Fibroblast of the aortic adventitia (primary cell): ENCODE results near the gene ZNF331. TPM values are rescaled to one million over a fixed set of nuclear protein-coding genes. Genes with fewer than 3 reads are reported as not detected.
A peak's percentile ranks its signal among the peaks of the same experiment; 100 is the strongest.

Source experiments
- DNase-seq: peaks from one replicate; pipeline ENCODE4 v3.0.0-alpha.2; 2010; ENCODE audit warnings: low read depth
- H3K4me3 ChIP-seq: 2 replicates; pipeline ENCODE4 v1.5.1; 2011; ENCODE audit warnings: low read depth, mild to moderate bottlenecking, control low read depth, low read length, moderate library complexity
- total RNA-seq: library from RNA; depleted of rRNA; stranded (reverse); fragments of >200 nt; gene quantifications from 2 replicates; pipeline ENCODE4 v1.2.3, GENCODE V29; 2012; ENCODE audit warnings: low replicate concordance
- TF ChIP-seq, protein P1 (sequence below): IDR thresholded peaks from 2 replicates; pipeline ENCODE4 v1.5.1; 2011; ENCODE audit warnings: mild to moderate bottlenecking, low read length, control low read depth, inconsistent platforms; ENCODE audit not compliant: insufficient read depth

Gene ZNF331
- total RNA-seq, 1 donor, result 10.6 TPM

DNA sequence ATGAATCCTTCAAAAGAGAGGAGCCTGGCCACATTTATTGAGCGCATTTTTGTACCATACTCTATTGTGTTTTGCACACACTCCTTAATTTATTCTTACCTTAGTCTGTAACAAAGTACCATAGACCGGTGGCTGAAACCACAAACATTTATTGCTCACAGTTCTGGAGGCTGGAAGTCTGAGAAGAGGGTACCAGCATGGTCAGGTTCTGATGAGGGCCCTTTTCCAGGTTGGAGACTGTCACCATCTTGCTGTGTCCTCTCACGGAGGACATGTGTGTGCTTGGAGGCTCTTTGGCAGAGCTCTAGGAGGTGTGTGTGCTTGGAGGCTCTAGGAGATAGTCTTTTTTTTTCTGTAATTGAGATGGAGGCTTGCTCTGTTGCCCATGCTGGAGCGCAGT, 2.1 kb downstream of the ZNF331 start:
- H3K4me3 ChIP-seq, result no peak overlapping the region
- DNase-seq, result no peak
- TF ChIP-seq, protein P1, sequence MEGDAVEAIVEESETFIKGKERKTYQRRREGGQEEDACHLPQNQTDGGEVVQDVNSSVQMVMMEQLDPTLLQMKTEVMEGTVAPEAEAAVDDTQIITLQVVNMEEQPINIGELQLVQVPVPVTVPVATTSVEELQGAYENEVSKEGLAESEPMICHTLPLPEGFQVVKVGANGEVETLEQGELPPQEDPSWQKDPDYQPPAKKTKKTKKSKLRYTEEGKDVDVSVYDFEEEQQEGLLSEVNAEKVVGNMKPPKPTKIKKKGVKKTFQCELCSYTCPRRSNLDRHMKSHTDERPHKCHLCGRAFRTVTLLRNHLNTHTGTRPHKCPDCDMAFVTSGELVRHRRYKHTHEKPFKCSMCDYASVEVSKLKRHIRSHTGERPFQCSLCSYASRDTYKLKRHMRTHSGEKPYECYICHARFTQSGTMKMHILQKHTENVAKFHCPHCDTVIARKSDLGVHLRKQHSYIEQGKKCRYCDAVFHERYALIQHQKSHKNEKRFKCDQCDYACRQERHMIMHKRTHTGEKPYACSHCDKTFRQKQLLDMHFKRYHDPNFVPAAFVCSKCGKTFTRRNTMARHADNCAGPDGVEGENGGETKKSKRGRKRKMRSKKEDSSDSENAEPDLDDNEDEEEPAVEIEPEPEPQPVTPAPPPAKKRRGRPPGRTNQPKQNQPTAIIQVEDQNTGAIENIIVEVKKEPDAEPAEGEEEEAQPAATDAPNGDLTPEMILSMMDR, result no peak

DNA sequence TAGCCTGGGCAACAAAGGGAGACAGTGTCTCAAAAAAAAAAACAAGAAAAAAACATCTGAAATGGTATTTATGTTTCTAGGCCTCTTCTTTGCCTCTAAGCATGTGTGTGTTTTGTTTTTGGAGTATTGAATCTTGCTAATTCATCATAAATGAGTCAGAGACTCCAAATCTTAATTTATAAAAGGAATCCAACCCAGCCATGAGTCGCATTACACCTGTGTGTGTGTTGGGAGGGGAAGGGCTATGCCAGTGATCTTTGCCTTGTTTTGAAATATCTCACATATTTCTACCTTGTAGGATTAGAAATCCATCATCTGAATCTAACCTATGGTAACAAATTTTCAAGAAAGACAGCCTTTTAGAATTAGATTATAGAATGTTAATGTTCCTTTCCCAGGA, 4.0 kb downstream of the ZNF331 start:
- H3K4me3 ChIP-seq, result no peak overlapping the region
- no peak for DNase-seq
- TF ChIP-seq, protein P1, result no peak

DNA sequence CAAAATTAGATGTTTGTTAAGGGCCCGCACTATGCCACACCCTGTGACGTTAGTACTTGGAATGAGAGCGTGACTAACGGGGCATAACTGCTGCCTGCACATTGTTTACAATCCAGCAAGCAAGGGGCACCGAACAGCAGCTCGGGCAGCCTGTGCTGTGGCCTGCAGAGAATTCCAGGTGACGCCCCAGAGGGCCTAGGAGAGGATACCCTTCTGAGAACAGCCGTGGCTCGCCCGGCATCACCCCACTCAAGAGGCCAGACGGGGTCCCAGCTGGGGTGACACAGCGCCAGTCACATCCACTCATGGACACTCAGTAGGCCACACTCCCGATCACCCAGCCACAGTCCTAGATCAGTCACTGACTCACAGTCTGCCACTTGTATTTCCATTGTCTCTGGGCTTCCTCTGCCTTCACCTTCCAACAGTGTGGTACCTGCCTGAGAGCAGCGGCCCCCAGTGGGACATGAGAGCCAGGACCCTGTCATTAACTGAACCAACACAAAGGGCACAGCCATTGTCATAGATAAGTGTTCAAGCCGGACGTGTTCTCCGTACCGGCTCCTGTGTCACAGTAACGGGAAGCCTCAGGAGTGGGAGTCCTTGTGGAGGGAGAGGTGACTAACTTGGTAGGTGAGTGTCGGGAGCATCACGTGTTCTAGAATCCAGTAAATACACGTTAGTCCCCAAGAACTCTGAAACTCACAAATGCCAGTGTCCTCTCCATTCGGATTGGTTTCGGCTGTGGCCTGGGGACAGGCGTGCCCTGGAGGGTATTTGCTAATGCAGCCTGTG, 7.5 kb downstream of the ZNF331 start:
- peak; percentile 84 for DNase-seq
- H3K4me3 ChIP-seq, result no peak overlapping the region
- TF ChIP-seq, protein P1, result no peak

DNA sequence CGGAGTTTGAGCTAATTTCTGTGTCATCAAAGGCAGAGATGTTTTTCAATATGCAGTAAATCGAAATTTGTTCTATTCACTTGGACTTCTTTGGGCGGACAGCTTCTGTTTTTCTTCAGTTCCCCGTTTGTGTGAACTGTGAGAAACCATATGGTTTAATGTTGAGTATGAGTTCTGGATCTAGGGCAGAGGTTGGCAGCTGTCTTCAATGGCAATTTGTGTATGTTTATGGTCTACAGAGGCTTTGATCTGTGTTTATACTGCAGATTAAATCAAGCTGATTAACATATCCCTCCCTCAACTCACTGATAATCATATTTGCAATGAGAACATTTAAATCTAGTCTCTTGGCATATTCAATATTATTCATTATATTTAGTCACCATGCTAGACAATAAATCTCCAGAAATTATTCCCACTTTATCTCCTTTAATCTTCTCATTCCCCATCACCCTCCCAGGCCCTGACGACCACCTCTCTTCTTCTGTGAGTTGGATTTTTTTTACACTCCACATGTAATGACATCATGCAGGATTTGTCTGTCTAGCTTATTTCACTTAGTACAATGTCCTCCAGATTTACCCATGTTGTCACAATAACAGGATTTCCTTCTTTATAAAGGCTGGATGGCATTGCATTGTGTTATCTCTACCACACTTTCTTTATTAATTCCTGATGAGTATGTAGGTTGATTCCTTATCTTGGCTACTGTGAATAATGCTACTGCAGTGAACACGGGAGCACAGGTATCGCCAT, 9.0 kb downstream of the ZNF331 start:
- DNase-seq, result no peak
- H3K4me3 ChIP-seq, result no peak overlapping the region
- TF ChIP-seq, protein P1, result no peak

DNA sequence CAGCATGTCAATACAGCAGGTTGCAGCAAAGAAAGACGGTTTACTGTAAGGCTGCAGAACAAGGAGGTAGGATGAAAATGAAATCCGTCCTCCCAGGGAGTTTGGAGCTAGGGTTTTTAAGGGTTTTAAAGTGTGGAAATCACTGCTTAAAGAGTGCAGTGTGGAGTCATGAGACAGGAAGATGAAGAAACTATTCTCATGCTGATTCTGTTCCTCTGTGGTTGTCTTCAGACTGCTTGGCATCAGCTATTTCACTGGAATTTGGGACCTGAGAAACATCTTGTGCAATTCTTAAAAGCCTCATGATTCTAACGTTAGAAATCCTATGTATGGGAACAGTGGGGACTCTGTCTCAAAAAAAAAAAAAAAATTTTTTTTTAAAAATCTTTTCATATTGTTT, 11.4 kb downstream of the ZNF331 start:
- TF ChIP-seq, protein P1, result no peak
- DNase-seq, result peak; percentile 86
- H3K4me3 ChIP-seq, result no peak overlapping the region

DNA sequence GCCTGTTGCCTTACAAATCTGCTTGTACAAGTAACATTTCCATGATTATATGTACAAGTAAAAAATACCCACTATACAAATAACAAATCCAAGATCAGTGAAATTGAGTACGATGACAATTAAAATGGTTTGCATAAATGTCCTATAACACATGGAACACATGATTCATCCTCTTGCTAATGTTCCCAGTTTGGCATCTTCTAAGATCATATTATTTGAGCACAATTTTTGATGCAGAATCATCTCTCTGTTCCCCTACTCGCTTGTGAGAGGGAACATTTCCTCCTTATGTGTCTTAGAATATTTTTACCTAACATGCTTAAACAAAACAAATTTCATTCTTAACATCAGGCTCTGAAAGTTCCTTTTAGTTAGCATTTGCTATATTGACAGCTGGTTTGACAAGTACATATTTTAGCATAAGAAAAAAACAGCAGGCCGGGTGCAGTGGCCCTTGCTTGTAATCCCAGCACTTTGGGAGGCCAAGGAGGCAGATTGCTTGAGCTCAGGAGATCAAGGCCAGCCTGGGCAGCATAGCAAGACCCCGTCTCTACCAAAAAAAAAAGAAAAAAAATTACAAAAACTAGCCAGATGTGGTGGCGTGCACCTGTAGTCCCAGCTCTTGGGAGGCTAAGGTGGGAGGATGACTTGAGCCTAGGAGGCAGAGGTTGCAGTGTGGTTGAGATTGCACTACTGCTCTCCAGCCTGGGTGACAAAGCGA, 14.2 kb downstream of the ZNF331 start:
- TF ChIP-seq, protein P1, result no peak
- no peak for DNase-seq

More for the DNA sequence above, 14.2 kb downstream of the ZNF331 start:
- no peak overlapping the region for H3K4me3 ChIP-seq
